Fibroblast of gingiva (primary cell): Measurements from ENCODE around the gene CYP3A7.
"Not testable (repeated sequence)": the region's sequence is repeated elsewhere in the genome, so short reads cannot be mapped to it uniquely, and the experiment has no call there.

Experiments
- DNase-seq: peaks from one replicate; pipeline ENCODE4 v3.0.0-alpha.2; 2011; ENCODE audit warnings: low read depth

CYP3A7 gene

GRCh38 chr7:99699946-99700345 lies 35.0 kb downstream of the CYP3A7 start:
- DNase-seq, result no peak

GRCh38 chr7:99698867-99699730 lies 35.9 kb downstream of the CYP3A7 start:
- DNase-seq, result not testable (repeated sequence)

- DNase-seq, result no peak
These were observed 40.1 kb downstream of the CYP3A7 start for GRCh38 chr7:99694912-99695304.

GRCh38 chr7:99694201-99694911 lies 40.6 kb downstream of the CYP3A7 start:
- no peak for DNase-seq

GRCh38 chr7:99693427-99694200 lies 41.4 kb downstream of the CYP3A7 start:
- DNase-seq, result no peak

GRCh38 chr7:99693100-99693426 lies 41.9 kb downstream of the CYP3A7 start:
- no peak for DNase-seq

GRCh38 chr7:99692563-99692962 lies 42.4 kb downstream of the CYP3A7 start:
- not testable (repeated sequence) for DNase-seq

- not testable (repeated sequence) for DNase-seq
These were observed 43.3 kb downstream of the CYP3A7 start for GRCh38 chr7:99691658-99692057.

GRCh38 chr7:99690918-99691317 lies 44.1 kb downstream of the CYP3A7 start:
- not testable (repeated sequence) for DNase-seq

GRCh38 chr7:99685871-99686608 lies 49.0 kb downstream of the CYP3A7 start:
- DNase-seq, result not testable (repeated sequence)

GRCh38 chr7:99685129-99685758 lies 49.8 kb downstream of the CYP3A7 start:
- no peak for DNase-seq

GRCh38 chr7:99679400-99680191 lies 55.4 kb downstream of the CYP3A7 start, which contains the start of gene CYP3A5:
TSS of gene CYP3A5 (minus strand) at chr7:99679996. CDS start at chr7:99679896, 100 bp downstream.
- DNase-seq, result no peak

- no peak for DNase-seq
These were observed 56.0 kb downstream of the CYP3A7 start for GRCh38 chr7:99679032-99679399.

- no peak for DNase-seq
These were observed 57.3 kb downstream of the CYP3A7 start for GRCh38 chr7:99677648-99678045.

GRCh38 chr7:99677013-99677647 lies 57.9 kb downstream of the CYP3A7 start:
- no peak for DNase-seq

- DNase-seq, result no peak
These were observed 59.8 kb downstream of the CYP3A7 start for GRCh38 chr7:99674995-99675742.

- no peak for DNase-seq
These were observed 62.4 kb downstream of the CYP3A7 start for GRCh38 chr7:99672573-99672972.

- DNase-seq, result no peak
These were observed 65.2 kb downstream of the CYP3A7 start for GRCh38 chr7:99669782-99670181.

GRCh38 chr7:99668541-99668940 lies 66.5 kb downstream of the CYP3A7 start:
- no peak for DNase-seq
